ENCODE results near the gene RNF112.
"Not testable (repeated sequence)": the region's sequence is repeated elsewhere in the genome, so short reads cannot be mapped to it uniquely, and the experiment has no call there.

Gene RNF112

GRCh38 chr17:19440421-19440820 is 29.4 kb downstream of the RNF112 start:
- H3K27ac ChIP-seq (ENCODE audit: low read depth, low read length) = no peak overlapping the region
- H3K36me3 ChIP-seq (ENCODE audit: insufficient read depth, low read length) = no peaks in the 10 kb centered on the region
- H3K4me3 ChIP-seq (ENCODE audit: low read depth, low read length) = no peak overlapping the region

GRCh38 chr17:19441288-19441687 is 30.3 kb downstream of the RNF112 start:
- not testable (repeated sequence) for H2AFZ ChIP-seq (ENCODE audit: low read length, unreplicated experiment); H3K36me3 ChIP-seq (ENCODE audit: insufficient read depth, low read length); H3K27me3 ChIP-seq (ENCODE audit: insufficient read depth, low read length); H3K4me3 ChIP-seq (ENCODE audit: low read depth, low read length); H3K4me1 ChIP-seq (ENCODE audit: control insufficient read depth, insufficient read depth, low read length, unreplicated experiment); H3K27ac ChIP-seq (ENCODE audit: low read depth, low read length); H3K79me2 ChIP-seq (ENCODE audit: control insufficient read depth, insufficient read depth, low read length, unreplicated experiment)

More at GRCh38 chr17:19440421-19440820, 29.4 kb downstream of the RNF112 start:
- Histone ChIP-seq H3K4me1 (ENCODE audit: control insufficient read depth, insufficient read depth, low read length, unreplicated experiment) (no peaks in the 10 kb centered on the region), H3K27me3 (ENCODE audit: insufficient read depth, low read length) (no peaks in the 10 kb centered on the region), H3K79me2 (ENCODE audit: control insufficient read depth, insufficient read depth, low read length, unreplicated experiment) (no peaks in the 10 kb centered on the region), H2AFZ (ENCODE audit: low read length, unreplicated experiment) (no peak overlapping the region)

- Histone ChIP-seq H2AFZ (ENCODE audit: low read length, unreplicated experiment) (no peak overlapping the region), H3K27me3 (ENCODE audit: insufficient read depth, low read length) (no peaks in the 10 kb centered on the region), H3K4me1 (ENCODE audit: control insufficient read depth, insufficient read depth, low read length, unreplicated experiment) (peaks cover 10% of the 10 kb centered on the region), H3K4me3 (ENCODE audit: low read depth, low read length) (no peak overlapping the region), H3K79me2 (ENCODE audit: control insufficient read depth, insufficient read depth, low read length, unreplicated experiment) (no peaks in the 10 kb centered on the region), H3K36me3 (ENCODE audit: insufficient read depth, low read length) (no peaks in the 10 kb centered on the region), H3K27ac (ENCODE audit: low read depth, low read length) (no peak overlapping the region)
Measured at GRCh38 chr17:19442731-19443130, 31.7 kb downstream of the RNF112 start.

- no peaks in the 10 kb centered on the region for H3K27me3 ChIP-seq (ENCODE audit: insufficient read depth, low read length)
- H2AFZ ChIP-seq (ENCODE audit: low read length, unreplicated experiment) = no peak overlapping the region
- H3K36me3 ChIP-seq (ENCODE audit: insufficient read depth, low read length) = no peaks in the 10 kb centered on the region
- H3K79me2 ChIP-seq (ENCODE audit: control insufficient read depth, insufficient read depth, low read length, unreplicated experiment) = no peaks in the 10 kb centered on the region
- peaks cover 14% of the 10 kb centered on the region for H3K4me1 ChIP-seq (ENCODE audit: control insufficient read depth, insufficient read depth, low read length, unreplicated experiment)
- no peak overlapping the region for H3K4me3 ChIP-seq (ENCODE audit: low read depth, low read length)
- H3K27ac ChIP-seq (ENCODE audit: low read depth, low read length) = no peak overlapping the region
Measured at GRCh38 chr17:19443148-19443547, 32.1 kb downstream of the RNF112 start.

- Histone ChIP-seq H3K79me2 (ENCODE audit: control insufficient read depth, insufficient read depth, low read length, unreplicated experiment) (no peaks in the 10 kb centered on the region), H3K4me1 (ENCODE audit: control insufficient read depth, insufficient read depth, low read length, unreplicated experiment) (peaks cover 29% of the 10 kb centered on the region), H3K4me3 (ENCODE audit: low read depth, low read length) (no peak overlapping the region), H3K27me3 (ENCODE audit: insufficient read depth, low read length) (no peaks in the 10 kb centered on the region), H3K27ac (ENCODE audit: low read depth, low read length) (no peak overlapping the region), H2AFZ (ENCODE audit: low read length, unreplicated experiment) (no peak overlapping the region), H3K36me3 (ENCODE audit: insufficient read depth, low read length) (no peaks in the 10 kb centered on the region)
Measured at GRCh38 chr17:19445105-19445504, 34.1 kb downstream of the RNF112 start.

- H3K4me3 ChIP-seq (ENCODE audit: low read depth, low read length); H3K27ac ChIP-seq (ENCODE audit: low read depth, low read length); H3K27me3 ChIP-seq (ENCODE audit: insufficient read depth, low read length); H3K36me3 ChIP-seq (ENCODE audit: insufficient read depth, low read length); H3K79me2 ChIP-seq (ENCODE audit: control insufficient read depth, insufficient read depth, low read length, unreplicated experiment): not testable (repeated sequence)
- H3K4me1 ChIP-seq (ENCODE audit: control insufficient read depth, insufficient read depth, low read length, unreplicated experiment) = peaks cover 29% of the 10 kb centered on the region
- peak overlapping the region; percentile 62 for H2AFZ ChIP-seq (ENCODE audit: low read length, unreplicated experiment)
Measured at GRCh38 chr17:19446577-19446976, 35.5 kb downstream of the RNF112 start.

GRCh38 chr17:19447085-19447583 is 36.1 kb downstream of the RNF112 start:
- H3K4me3 ChIP-seq (ENCODE audit: low read depth, low read length) = no peak overlapping the region
- no peaks in the 10 kb centered on the region for H3K27me3 ChIP-seq (ENCODE audit: insufficient read depth, low read length)
- H2AFZ ChIP-seq (ENCODE audit: low read length, unreplicated experiment) = peak overlapping the region; percentile 62
- no peaks in the 10 kb centered on the region for H3K79me2 ChIP-seq (ENCODE audit: control insufficient read depth, insufficient read depth, low read length, unreplicated experiment)
- H3K36me3 ChIP-seq (ENCODE audit: insufficient read depth, low read length) = no peaks in the 10 kb centered on the region
- peak overlapping the region; percentile 90 for H3K27ac ChIP-seq (ENCODE audit: low read depth, low read length)
- peaks cover 29% of the 10 kb centered on the region for H3K4me1 ChIP-seq (ENCODE audit: control insufficient read depth, insufficient read depth, low read length, unreplicated experiment)

- Histone ChIP-seq H2AFZ (ENCODE audit: low read length, unreplicated experiment) (peak overlapping the region; percentile 26), H3K79me2 (ENCODE audit: control insufficient read depth, insufficient read depth, low read length, unreplicated experiment) (no peaks in the 10 kb centered on the region), H3K4me3 (ENCODE audit: low read depth, low read length) (peak overlapping the region; percentile 10; the same call in 1 of the 2 replicates), H3K36me3 (ENCODE audit: insufficient read depth, low read length) (no peaks in the 10 kb centered on the region), H3K27ac (ENCODE audit: low read depth, low read length) (peak overlapping the region; percentile 90), H3K4me1 (ENCODE audit: control insufficient read depth, insufficient read depth, low read length, unreplicated experiment) (peaks cover 29% of the 10 kb centered on the region), H3K27me3 (ENCODE audit: insufficient read depth, low read length) (no peaks in the 10 kb centered on the region)
Measured at GRCh38 chr17:19448341-19449268, 37.6 kb downstream of the RNF112 start.

- Histone ChIP-seq H2AFZ (ENCODE audit: low read length, unreplicated experiment) (no peak overlapping the region), H3K4me3 (ENCODE audit: low read depth, low read length) (no peak overlapping the region), H3K79me2 (ENCODE audit: control insufficient read depth, insufficient read depth, low read length, unreplicated experiment) (no peaks in the 10 kb centered on the region), H3K27ac (ENCODE audit: low read depth, low read length) (peak overlapping the region; percentile 90; the same call in 1 of the 2 replicates), H3K4me1 (ENCODE audit: control insufficient read depth, insufficient read depth, low read length, unreplicated experiment) (peaks cover 29% of the 10 kb centered on the region), H3K27me3 (ENCODE audit: insufficient read depth, low read length) (0 out of 2 replicates have a peak, but pooled peaks cover under 1% of the 10 kb centered on the region), H3K36me3 (ENCODE audit: insufficient read depth, low read length) (no peaks in the 10 kb centered on the region)
Measured at GRCh38 chr17:19449656-19450055, 38.6 kb downstream of the RNF112 start.

- Histone ChIP-seq H3K36me3 (ENCODE audit: insufficient read depth, low read length) (no peaks in the 10 kb centered on the region), H3K27me3 (ENCODE audit: insufficient read depth, low read length) (peaks cover 5% of the 10 kb centered on the region; the same call in 1 of the 2 replicates), H3K4me3 (ENCODE audit: low read depth, low read length) (no peak overlapping the region), H3K4me1 (ENCODE audit: control insufficient read depth, insufficient read depth, low read length, unreplicated experiment) (peaks cover 13% of the 10 kb centered on the region), H3K79me2 (ENCODE audit: control insufficient read depth, insufficient read depth, low read length, unreplicated experiment) (no peaks in the 10 kb centered on the region), H3K27ac (ENCODE audit: low read depth, low read length) (no peak overlapping the region), H2AFZ (ENCODE audit: low read length, unreplicated experiment) (no peak overlapping the region)
Measured at GRCh38 chr17:19453296-19453695, 42.3 kb downstream of the RNF112 start.

- no peaks in the 10 kb centered on the region for H3K79me2 ChIP-seq (ENCODE audit: control insufficient read depth, insufficient read depth, low read length, unreplicated experiment)
- H3K4me1 ChIP-seq (ENCODE audit: control insufficient read depth, insufficient read depth, low read length, unreplicated experiment) = peaks cover 5% of the 10 kb centered on the region
- peaks cover 5% of the 10 kb centered on the region; the same call in 1 of the 2 replicates for H3K27me3 ChIP-seq (ENCODE audit: insufficient read depth, low read length)
- no peak overlapping the region for H3K27ac ChIP-seq (ENCODE audit: low read depth, low read length)
- no peak overlapping the region for H3K4me3 ChIP-seq (ENCODE audit: low read depth, low read length)
- no peak overlapping the region for H2AFZ ChIP-seq (ENCODE audit: low read length, unreplicated experiment)
- no peaks in the 10 kb centered on the region for H3K36me3 ChIP-seq (ENCODE audit: insufficient read depth, low read length)
Measured at GRCh38 chr17:19454074-19454473, 43.0 kb downstream of the RNF112 start.

Measured in ACC112 (cell line).